Thymus (tissue), 11 donors: ENCODE results near the gene CLN5. TPM values are rescaled to one million over a fixed set of nuclear protein-coding genes. Genes with fewer than 3 reads are reported as not detected.
A peak's percentile ranks its signal among the peaks of the same experiment; 100 is the strongest.

Experiments
- DNase-seq, 9 donors: peaks; one replicate each; pipeline ENCODE4 v3.0.0-alpha.2; 2013; ENCODE audit warnings: low spot score in 9 of 9, low read depth in 6 of 9, missing footprints in 1 of 9
- H3K27ac ChIP-seq, 2 donors: one replicate each; pipeline ENCODE4 v1.5.1; 2013; ENCODE audit warnings: control low read depth in 1 of 2, low read depth in 1 of 2, low read length in 1 of 2, mild to moderate bottlenecking in 1 of 2, moderate library complexity in 1 of 2
- H3K27me3 ChIP-seq, 2 donors: one replicate each; pipeline ENCODE4 v1.5.1; 2013; ENCODE audit warnings: low read length in 1 of 2; ENCODE audit not compliant: control insufficient read depth in 2 of 2, insufficient read depth in 1 of 2
- H3K36me3 ChIP-seq, 2 donors: one replicate each; pipeline ENCODE4 v1.5.1; 2013; ENCODE audit warnings: low read length in 1 of 2, mild to moderate bottlenecking in 1 of 2, moderate library complexity in 1 of 2; ENCODE audit not compliant: control insufficient read depth in 2 of 2, insufficient read depth in 2 of 2
- H3K4me1 ChIP-seq, 2 donors: one replicate each; pipeline ENCODE4 v1.5.1; 2013; ENCODE audit warnings: low read length in 2 of 2; ENCODE audit not compliant: control insufficient read depth in 2 of 2, insufficient read depth in 2 of 2
- H3K4me3 ChIP-seq, 2 donors: one replicate each; pipeline ENCODE4 v1.5.1; 2013; ENCODE audit warnings: low read length in 2 of 2, control low read depth in 1 of 2, mild to moderate bottlenecking in 1 of 2
- H3K9me3 ChIP-seq, 2 donors: one replicate each; pipeline ENCODE4 v1.5.1; 2013; ENCODE audit warnings: low read length in 1 of 2, mild to moderate bottlenecking in 1 of 2; ENCODE audit not compliant: control insufficient read depth in 2 of 2, insufficient read depth in 1 of 2
- WGBS: extraction: QIAGEN DNeasy Blood & Tissue Kit; methylation state at CpG from one replicate; pipeline ENCODE4 v1.1.7; 2013; 5-methylcytosine and 5-hydroxymethylcytosine counted together
- polyA plus RNA-seq: library from polyadenylated mRNA; stranded (reverse); fragments of 200-250 nt; gene quantifications from one replicate; pipeline ENCODE4 v1.2.3, GENCODE V29; 2013
- total RNA-seq: library from RNA; stranded (reverse); fragments of 120-200 nt; gene quantifications from one replicate; pipeline ENCODE4 v1.2.4, GENCODE V29; 2013
- donor health status: healthy.

Gene CLN5
- total and polyA plus RNA-seq, 2 donors = 29.1 to 30.6 TPM

- no peaks in the 10 kb centered on the region for H3K36me3 ChIP-seq
- WGBS = 70% methylated on average over 5 of the region's 5 CpGs
- no peak overlapping the region for H3K4me3 ChIP-seq
- H3K4me1 ChIP-seq = peaks cover 0 to 3% of the 10 kb centered on the region in 2 donors
- no peak for DNase-seq
- H3K27ac ChIP-seq = no peak overlapping the region
- H3K27me3 ChIP-seq = peaks cover 0 to 10% of the 10 kb centered on the region in 2 donors
- H3K9me3 ChIP-seq = no peaks in the 10 kb centered on the region
Measured at GRCh38 chr13:76983676-76984075, 8.2 kb upstream of the CLN5 start.

- H3K27ac ChIP-seq = peak overlapping the region; percentile 92 to 96
- 43% methylated on average over 15 of the region's 15 CpGs for WGBS
- H3K4me1 ChIP-seq = peaks cover 4 to 17% of the 10 kb centered on the region in 2 donors
- H3K36me3 ChIP-seq = peaks cover 0 to 14% of the 10 kb centered on the region in 2 donors
- H3K27me3 ChIP-seq = no peaks in the 10 kb centered on the region
- peak overlapping the region; percentile 89 to 92 for H3K4me3 ChIP-seq
- no peak for DNase-seq
- H3K9me3 ChIP-seq = no peaks in the 10 kb centered on the region
Measured at GRCh38 chr13:76991432-76991795, 467 bp upstream of the CLN5 start.

- H3K27ac ChIP-seq = peak overlapping the region; percentile 87 to 94
- 4% methylated on average over 20 of the region's 20 CpGs for WGBS
- H3K9me3 ChIP-seq = no peaks in the 10 kb centered on the region
- no peaks in the 10 kb centered on the region for H3K27me3 ChIP-seq
- peaks cover 4 to 17% of the 10 kb centered on the region in 2 donors for H3K4me1 ChIP-seq
- peaks cover 0 to 19% of the 10 kb centered on the region in 2 donors for H3K36me3 ChIP-seq
- DNase-seq = peak in 4 of 9 donors; percentile 8 to 31 (median 18)
- peak overlapping the region; percentile 89 to 92 for H3K4me3 ChIP-seq
Measured at GRCh38 chr13:76992548-76993001, 694 bp downstream of the CLN5 start.

GRCh38 chr13:76993021-76993420 is 1.1 kb downstream of the CLN5 start:
- H3K9me3 ChIP-seq = no peaks in the 10 kb centered on the region
- peaks cover 4 to 17% of the 10 kb centered on the region in 2 donors for H3K4me1 ChIP-seq
- H3K27ac ChIP-seq = no peak overlapping the region
- no peak for DNase-seq
- no peaks in the 10 kb centered on the region for H3K27me3 ChIP-seq
- peaks cover 0 to 22% of the 10 kb centered on the region in 2 donors for H3K36me3 ChIP-seq
- H3K4me3 ChIP-seq = peak overlapping the region; percentile 89 to 92
- 81% methylated on average over 3 of the region's 3 CpGs for WGBS

GRCh38 chr13:76993473-76993872 is 1.6 kb downstream of the CLN5 start:
- no peak overlapping the region for H3K4me3 ChIP-seq
- no peak for DNase-seq
- peaks cover 0 to 27% of the 10 kb centered on the region in 2 donors for H3K36me3 ChIP-seq
- 93% methylated on average over 5 of the region's 5 CpGs for WGBS
- H3K4me1 ChIP-seq = peaks cover 4 to 17% of the 10 kb centered on the region in 2 donors
- no peak overlapping the region for H3K27ac ChIP-seq
- no peaks in the 10 kb centered on the region for H3K9me3 ChIP-seq
- H3K27me3 ChIP-seq = no peaks in the 10 kb centered on the region

- H3K4me3 ChIP-seq = no peak overlapping the region
- no peak for DNase-seq
- no peaks in the 10 kb centered on the region for H3K27me3 ChIP-seq
- H3K9me3 ChIP-seq = no peaks in the 10 kb centered on the region
- H3K27ac ChIP-seq = peak overlapping the region in 1 of 2 donors; percentile 26
- 94% methylated on average over 3 of the region's 3 CpGs for WGBS
- peaks cover 4 to 17% of the 10 kb centered on the region in 2 donors for H3K4me1 ChIP-seq
- peaks cover 2 to 35% of the 10 kb centered on the region in 2 donors for H3K36me3 ChIP-seq
Measured at GRCh38 chr13:76994281-76994680, 2.4 kb downstream of the CLN5 start.

- no peaks in the 10 kb centered on the region for H3K27me3 ChIP-seq
- no peaks in the 10 kb centered on the region for H3K9me3 ChIP-seq
- peaks cover 4 to 77% of the 10 kb centered on the region in 2 donors for H3K36me3 ChIP-seq
- WGBS = 64% methylated on average over 1 of the region's 1 CpG
- no peak overlapping the region for H3K4me3 ChIP-seq
- no peak overlapping the region for H3K27ac ChIP-seq
- DNase-seq = no peak
- H3K4me1 ChIP-seq = no peaks in the 10 kb centered on the region
Measured at GRCh38 chr13:77000475-77000874, 8.6 kb downstream of the CLN5 start.

GRCh38 chr13:77001540-77001939 is 9.7 kb downstream of the CLN5 start:
- Histone ChIP-seq H3K4me1 (no peaks in the 10 kb centered on the region), H3K36me3 (peaks cover 4 to 70% of the 10 kb centered on the region in 2 donors), H3K27ac (no peak overlapping the region), H3K27me3 (no peaks in the 10 kb centered on the region), H3K9me3 (no peaks in the 10 kb centered on the region), H3K4me3 (no peak overlapping the region)
- DNase-seq = no peak
- 80% methylated on average over 4 of the region's 4 CpGs for WGBS

- DNase-seq = no peak
- Histone ChIP-seq H3K36me3 (peaks cover 5 to 69% of the 10 kb centered on the region in 2 donors), H3K4me1 (no peaks in the 10 kb centered on the region), H3K9me3 (no peaks in the 10 kb centered on the region), H3K27me3 (no peaks in the 10 kb centered on the region), H3K4me3 (no peak overlapping the region), H3K27ac (no peak overlapping the region)
- 86% methylated on average over 4 of the region's 4 CpGs for WGBS
Measured at GRCh38 chr13:77001963-77002587, 10.2 kb downstream of the CLN5 start.
